AG09319 (cell line): ENCODE data around the gene OSM.
"Not testable (repeated sequence)": the region's sequence is repeated elsewhere in the genome, so short reads cannot be mapped to it uniquely, and the experiment has no call there.

Experiments
- DNase-seq: peaks from one replicate; pipeline ENCODE4 v3.0.0-alpha.2; 2010; ENCODE audit warnings: low read depth; ENCODE audit errors: extremely low read depth
- CTCF ChIP-seq: IDR thresholded peaks from 2 replicates; pipeline ENCODE4 v1.5.1; 2011; ENCODE audit warnings: low read depth, mild to moderate bottlenecking, inconsistent platforms, low read length, moderate library complexity

Gene OSM

GRCh38 chr22:30239488-30240405, 26.9 kb downstream of the OSM start:
- no peak for TF ChIP-seq CTCF
- DNase-seq = no peak

GRCh38 chr22:30238661-30239487, 27.8 kb downstream of the OSM start:
- DNase-seq = no peak
- TF ChIP-seq CTCF = no peak

- no peak for DNase-seq
- TF ChIP-seq CTCF = no peak
These were observed 28.5 kb downstream of the OSM start for GRCh38 chr22:30238136-30238535.

- no peak for TF ChIP-seq CTCF
- no peak for DNase-seq
These were observed 29.8 kb downstream of the OSM start for GRCh38 chr22:30236875-30237274.

GRCh38 chr22:30235687-30236170, 30.9 kb downstream of the OSM start:
- no peak for TF ChIP-seq CTCF
- DNase-seq = no peak

GRCh38 chr22:30234786-30235470, 31.7 kb downstream of the OSM start:
- no peak for TF ChIP-seq CTCF
- DNase-seq = no peak

- DNase-seq = not testable (repeated sequence)
These were observed 32.3 kb downstream of the OSM start for GRCh38 chr22:30234325-30234724.
